A673 (cell line): ENCODE measurements around the gene ASTN2. TPM values are rescaled to one million over a fixed set of nuclear protein-coding genes. Genes with fewer than 3 reads are reported as not detected.

ENCODE experiments used
- BruUV-seq: library from RNA; stranded (reverse); fragments of 400-500 nt; replicated peaks from 2 replicates; lab custom pipeline; 2021; lab: Mats Ljungman, UMichigan
- CTCF ChIA-PET: fragments of 300-600 bp; sonication (Branson Sonifier 250); formaldehyde crosslinking; loops from one replicate; lab custom pipeline; 2022; ENCODE audit warnings: antibody characterized with exemption; lab: Charles Lee
- POLR2A ChIA-PET: fragments of 300-600 bp; sonication (Branson Sonifier 250); formaldehyde crosslinking; loops from one replicate; lab custom pipeline; 2022; ENCODE audit warnings: antibody characterized with exemption; ENCODE audit not compliant: low non-redundant PET; lab: Charles Lee
- DNase-seq: peaks from one replicate; pipeline ENCODE4 v3.0.0-alpha.2; 2015; ENCODE audit warnings: low spot score
- H3K27ac ChIP-seq: fragments of 200-600 bp; sonication (generic); 2 replicates; pipeline ENCODE4 v1.5.1; 2016; ENCODE audit warnings: mixed run types, low read depth, mild to moderate bottlenecking, mixed read lengths, antibody characterized with exemption, low read length; ENCODE audit not compliant: poor library complexity, severe bottlenecking
- H3K27me3 ChIP-seq: fragments of 200-600 bp; sonication (generic); replicated peaks from 2 replicates; pipeline ENCODE4 v1.6.1; 2017; ENCODE audit warnings: mixed run types, low read depth, mild to moderate bottlenecking, mixed read lengths, antibody characterized with exemption, low read length; ENCODE audit not compliant: insufficient read depth, poor library complexity
- H3K36me3 ChIP-seq: fragments of 200-600 bp; sonication (generic); 2 replicates; pipeline ENCODE4 v1.6.1; 2016; ENCODE audit warnings: mixed run types, mild to moderate bottlenecking, mixed read lengths, antibody characterized with exemption, low read length; ENCODE audit not compliant: insufficient read depth, poor library complexity, severe bottlenecking
- H3K4me1 ChIP-seq: fragments of 200-600 bp; sonication (generic); 2 replicates; pipeline ENCODE4 v1.6.1; 2017; ENCODE audit warnings: mixed run types, mild to moderate bottlenecking, mixed read lengths, antibody characterized with exemption, low read length; ENCODE audit not compliant: insufficient read depth, poor library complexity, severe bottlenecking
- H3K4me3 ChIP-seq: fragments of 200-600 bp; sonication (generic); 2 replicates; pipeline ENCODE4 v1.5.1; 2016; ENCODE audit warnings: low read depth, mixed run types, mild to moderate bottlenecking, mixed read lengths, low read length; ENCODE audit not compliant: poor library complexity, severe bottlenecking
- H3K9me3 ChIP-seq: fragments of 200-600 bp; sonication (generic); 2 replicates; pipeline ENCODE4 v1.6.1; 2016; ENCODE audit warnings: mixed run types, low read depth, mild to moderate bottlenecking, mixed read lengths, antibody characterized with exemption, low read length; ENCODE audit not compliant: poor library complexity, severe bottlenecking
- CTCF ChIP-seq: fragments of 300-800, 200-600 bp; sonication (generic); conservative IDR thresholded peaks from 2 replicates; pipeline ENCODE4 v1.5.1; 2017; ENCODE audit warnings: low read depth, mild to moderate bottlenecking, antibody characterized with exemption, low read length, moderate library complexity, mixed read lengths
- EZH2 ChIP-seq: fragments of 200-600 bp; sonication (generic); IDR thresholded peaks from 2 replicates; pipeline ENCODE4 v1.6.1; 2017; ENCODE audit warnings: borderline replicate concordance, low read depth, mild to moderate bottlenecking, mixed read lengths, antibody characterized with exemption, low read length; ENCODE audit not compliant: poor library complexity, severe bottlenecking
- intact Hi-C: fragments of 100-400 bp; cut with micrococcal nuclease; formaldehyde crosslinking; loops from one replicate; pipeline ENCODE4 v1.10.0; 2022; ENCODE audit not compliant: unreplicated experiment
- total RNA-seq: library from RNA; stranded (reverse); gene quantifications from 2 replicates; pipeline ENCODE4 v1.2.3, GENCODE V29; 2021

ASTN2 gene
- total RNA-seq, 1 experiment from 2014 or later = 3.4 TPM

- intact Hi-C loops = loop anchor here (5.0 kb wide), 1 partner anchor 337 kb away; no protein-coding TSS in a partner anchor
- BruUV-seq = no TSS peak
- Histone ChIP-seq H3K36me3 (no peaks in the 10 kb centered on the region), H3K9me3 (no peaks in the 10 kb centered on the region), H3K4me1 (no peaks in the 10 kb centered on the region), H3K27me3 (peaks cover 20% of the 10 kb centered on the region), H3K4me3 (no peak overlapping the region), H3K27ac (no peak overlapping the region)
- ChIA-PET CTCF (no interaction called here), POLR2A (no interaction called here)
- DNase-seq = no peak
- TF ChIP-seq EZH2 (no peak), CTCF (no peak)
Measured at GRCh38 chr9:117075636-117076035, 339.2 kb downstream of the ASTN2 start.

DNA sequence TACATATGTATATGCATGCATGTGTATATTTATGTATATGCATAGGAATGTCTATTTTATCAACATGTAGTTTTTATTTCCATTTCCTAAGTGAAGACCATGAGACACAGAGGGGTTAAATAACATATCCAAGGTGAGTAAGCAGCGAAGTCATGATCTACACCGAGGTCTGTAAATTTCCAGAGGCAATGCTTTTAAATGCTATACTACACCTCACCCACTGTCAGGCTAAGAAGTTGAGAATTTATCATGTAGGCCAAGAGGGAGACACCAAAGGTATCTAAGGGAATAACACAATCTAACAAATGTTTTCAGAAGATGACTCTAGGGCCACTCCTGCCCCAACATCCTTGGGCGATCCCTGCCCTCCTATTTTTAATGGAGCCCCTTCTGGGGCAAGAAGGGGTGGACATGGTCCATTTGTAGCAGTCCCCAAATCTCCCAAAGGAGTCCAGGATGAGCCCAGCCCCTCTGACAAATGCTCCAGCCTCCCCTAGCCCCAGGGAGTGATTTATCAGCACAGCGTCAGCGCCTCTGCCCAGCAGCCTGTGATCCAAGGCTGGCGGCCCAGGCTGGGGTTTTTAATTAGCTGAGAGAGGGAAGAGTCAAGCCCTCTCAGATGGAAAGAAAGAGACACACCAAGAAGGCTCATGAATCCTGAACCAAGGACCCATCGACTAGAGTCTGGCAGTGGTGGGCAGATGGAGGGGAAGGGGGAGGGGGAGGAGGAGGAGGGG is 339.9 kb downstream of the ASTN2 start:
- Histone ChIP-seq H3K9me3 (no peaks in the 10 kb centered on the region), H3K36me3 (no peaks in the 10 kb centered on the region), H3K27ac (no peak overlapping the region), H3K4me3 (no peak overlapping the region), H3K4me1 (no peaks in the 10 kb centered on the region), H3K27me3 (peaks cover 20% of the 10 kb centered on the region)
- intact Hi-C loops = loop anchor here (5.0 kb wide), 1 partner anchor 337 kb away; no protein-coding TSS in a partner anchor
- POLR2A ChIA-PET = no interaction called here
- BruUV-seq = no TSS peak
- CTCF ChIA-PET = no interaction called here
- DNase-seq = no peak
- TF ChIP-seq EZH2 (no peak), CTCF (no peak)

DNA sequence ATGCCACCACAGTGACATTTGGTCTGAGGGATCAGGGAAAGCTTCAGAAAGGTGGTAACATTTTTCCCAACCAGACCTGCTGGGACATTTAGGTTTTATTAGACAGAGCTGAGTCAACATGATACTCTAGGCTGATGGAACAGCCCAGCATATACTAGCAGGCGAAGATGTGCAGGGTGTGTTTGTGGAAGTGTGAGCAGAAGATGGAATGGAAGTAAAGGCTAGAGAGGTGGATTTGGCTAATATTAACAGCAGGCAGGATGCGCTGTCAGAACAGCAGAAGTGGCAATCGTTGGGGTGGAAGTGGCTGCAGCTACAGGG is 340.6 kb downstream of the ASTN2 start:
- Histone ChIP-seq H3K9me3 (no peaks in the 10 kb centered on the region), H3K27me3 (peaks cover 20% of the 10 kb centered on the region), H3K36me3 (no peaks in the 10 kb centered on the region), H3K4me1 (no peaks in the 10 kb centered on the region), H3K27ac (no peak overlapping the region), H3K4me3 (no peak overlapping the region)
- ChIA-PET POLR2A (no interaction called here), CTCF (no interaction called here)
- no TSS peak for BruUV-seq
- intact Hi-C loops = no loop called here
- TF ChIP-seq EZH2 (no peak), CTCF (no peak)
- no peak for DNase-seq
